PC-9 (cell line): Measurements from ENCODE around the gene AQP12B.

Experiments used
- CTCF ChIP-seq: fragments of 200-600 bp; sonication (generic); conservative IDR thresholded peaks from 2 replicates; pipeline ENCODE4 v1.6.1; 2017; ENCODE audit warnings: mixed run types, antibody characterized with exemption, mild to moderate bottlenecking, moderate library complexity
- EZH2 ChIP-seq: fragments of 200-600 bp; sonication (generic); IDR thresholded peaks from 2 replicates; pipeline ENCODE4 v1.8.0; 2017; ENCODE audit warnings: antibody characterized with exemption, low read depth

GRCh38 chr2:240687741-240688552 lies 5.3 kb upstream of the AQP12B start:
- TF ChIP-seq EZH2 = no peak
- TF ChIP-seq CTCF = no peak
